ENCODE data around the gene NAALADL2.

Gene NAALADL2

GRCh38 chr3:175088766-175089380 lies 229.7 kb downstream of the NAALADL2 start:
- H3K9me3 Mint-ChIP-seq = no peaks in the 10 kb centered on the region
- H3K4me3 Mint-ChIP-seq = no peak overlapping the region
- H3K27ac Mint-ChIP-seq = no peak overlapping the region
- H3K27me3 Mint-ChIP-seq (ENCODE audit: low read depth) = no peaks in the 10 kb centered on the region
- no peaks in the 10 kb centered on the region for H3K4me1 Mint-ChIP-seq
- TF ChIP-seq, protein P1, sequence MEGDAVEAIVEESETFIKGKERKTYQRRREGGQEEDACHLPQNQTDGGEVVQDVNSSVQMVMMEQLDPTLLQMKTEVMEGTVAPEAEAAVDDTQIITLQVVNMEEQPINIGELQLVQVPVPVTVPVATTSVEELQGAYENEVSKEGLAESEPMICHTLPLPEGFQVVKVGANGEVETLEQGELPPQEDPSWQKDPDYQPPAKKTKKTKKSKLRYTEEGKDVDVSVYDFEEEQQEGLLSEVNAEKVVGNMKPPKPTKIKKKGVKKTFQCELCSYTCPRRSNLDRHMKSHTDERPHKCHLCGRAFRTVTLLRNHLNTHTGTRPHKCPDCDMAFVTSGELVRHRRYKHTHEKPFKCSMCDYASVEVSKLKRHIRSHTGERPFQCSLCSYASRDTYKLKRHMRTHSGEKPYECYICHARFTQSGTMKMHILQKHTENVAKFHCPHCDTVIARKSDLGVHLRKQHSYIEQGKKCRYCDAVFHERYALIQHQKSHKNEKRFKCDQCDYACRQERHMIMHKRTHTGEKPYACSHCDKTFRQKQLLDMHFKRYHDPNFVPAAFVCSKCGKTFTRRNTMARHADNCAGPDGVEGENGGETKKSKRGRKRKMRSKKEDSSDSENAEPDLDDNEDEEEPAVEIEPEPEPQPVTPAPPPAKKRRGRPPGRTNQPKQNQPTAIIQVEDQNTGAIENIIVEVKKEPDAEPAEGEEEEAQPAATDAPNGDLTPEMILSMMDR (IDR thresholded peaks at IDR 0.05; ENCODE audit: unreplicated experiment in 3 of 3) = no peak
- no peaks in the 10 kb centered on the region for H3K36me3 Mint-ChIP-seq (ENCODE audit: low read depth)

- Mint-ChIP-seq H3K4me1 (no peaks in the 10 kb centered on the region), H3K9me3 (no peaks in the 10 kb centered on the region), H3K4me3 (no peak overlapping the region), H3K36me3 (ENCODE audit: low read depth) (no peaks in the 10 kb centered on the region), H3K27ac (no peak overlapping the region), H3K27me3 (ENCODE audit: low read depth) (no peaks in the 10 kb centered on the region)
- TF ChIP-seq, protein P1 (IDR thresholded peaks at IDR 0.05; ENCODE audit: unreplicated experiment in 3 of 3) = no peak
Observed at GRCh38 chr3:175091426-175092114, 232.4 kb downstream of the NAALADL2 start.

DNA sequence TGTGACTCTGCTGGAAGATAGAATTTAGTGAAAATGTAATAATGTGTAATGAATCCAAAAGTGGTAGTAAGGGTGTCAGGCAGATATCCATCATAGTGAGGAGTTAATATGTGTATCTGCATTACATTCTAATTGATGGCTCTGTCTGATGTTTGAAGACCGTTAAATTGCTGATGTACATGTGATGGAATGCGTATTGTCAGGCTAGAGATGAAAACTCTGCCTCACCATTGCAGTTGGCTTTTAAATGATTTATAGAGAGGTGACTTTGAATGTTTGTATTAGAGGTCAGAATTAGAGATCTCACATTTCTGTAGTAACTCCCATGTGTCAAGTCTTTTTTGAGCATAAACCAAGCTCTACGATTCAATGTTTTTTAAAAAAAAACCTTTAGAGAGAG lies 234.6 kb downstream of the NAALADL2 start:
- no peaks in the 10 kb centered on the region for H3K9me3 Mint-ChIP-seq
- H3K4me3 Mint-ChIP-seq = no peak overlapping the region
- H3K27ac Mint-ChIP-seq = no peak overlapping the region
- no peaks in the 10 kb centered on the region for H3K36me3 Mint-ChIP-seq (ENCODE audit: low read depth)
- TF ChIP-seq, protein P1 (IDR thresholded peaks at IDR 0.05; ENCODE audit: unreplicated experiment in 3 of 3) = no peak
- no peaks in the 10 kb centered on the region for H3K27me3 Mint-ChIP-seq (ENCODE audit: low read depth)
- H3K4me1 Mint-ChIP-seq = no peaks in the 10 kb centered on the region

DNA sequence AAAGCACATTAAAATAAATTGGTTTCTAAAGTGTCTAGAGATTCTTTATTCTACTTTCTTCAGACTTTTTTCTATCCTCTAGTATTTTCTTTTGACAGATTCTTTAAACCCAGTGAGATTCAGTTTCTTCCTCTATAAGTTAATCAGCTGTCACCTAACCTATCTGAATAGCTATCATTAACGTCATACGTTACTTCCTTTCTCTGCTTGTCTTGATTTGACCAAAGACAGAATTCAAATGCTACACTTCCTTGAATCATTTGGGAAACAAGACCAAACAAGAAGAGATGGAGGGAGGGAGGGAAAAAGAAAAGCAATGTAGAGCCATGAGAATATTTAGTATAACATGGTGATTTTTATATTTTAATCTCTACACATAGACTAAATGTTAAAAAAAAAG lies 235.2 kb downstream of the NAALADL2 start:
- Mint-ChIP-seq H3K4me3 (no peak overlapping the region), H3K27me3 (ENCODE audit: low read depth) (no peaks in the 10 kb centered on the region), H3K27ac (no peak overlapping the region), H3K36me3 (ENCODE audit: low read depth) (no peaks in the 10 kb centered on the region), H3K9me3 (no peaks in the 10 kb centered on the region), H3K4me1 (no peaks in the 10 kb centered on the region)
- TF ChIP-seq, protein P1 (IDR thresholded peaks at IDR 0.05; ENCODE audit: unreplicated experiment in 3 of 3) = no peak

DNA sequence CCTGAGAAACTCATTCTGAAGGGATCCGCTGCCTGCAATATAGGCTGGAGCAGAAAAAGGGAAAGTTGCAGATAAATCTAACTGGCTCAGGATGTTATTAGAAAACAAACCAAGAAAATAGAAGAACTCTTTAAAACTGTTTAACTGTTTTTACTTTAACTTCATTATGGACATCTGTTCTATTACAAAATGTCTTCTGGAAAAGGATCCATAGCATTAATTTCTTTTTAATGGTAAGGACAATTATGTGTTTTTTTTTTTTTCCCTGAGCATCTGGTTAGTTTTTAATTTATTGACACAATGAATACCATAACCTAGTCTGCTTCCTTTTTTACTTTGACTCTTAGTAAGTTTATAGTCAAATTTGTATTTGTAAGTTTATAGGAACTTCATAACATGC lies 239.5 kb downstream of the NAALADL2 start:
- no peaks in the 10 kb centered on the region for H3K4me1 Mint-ChIP-seq
- TF ChIP-seq, protein P1 (IDR thresholded peaks at IDR 0.05; ENCODE audit: unreplicated experiment in 3 of 3) = no peak
- H3K36me3 Mint-ChIP-seq (ENCODE audit: low read depth) = no peaks in the 10 kb centered on the region
- no peak overlapping the region for H3K27ac Mint-ChIP-seq
- no peak overlapping the region for H3K4me3 Mint-ChIP-seq
- no peaks in the 10 kb centered on the region for H3K27me3 Mint-ChIP-seq (ENCODE audit: low read depth)
- no peaks in the 10 kb centered on the region for H3K9me3 Mint-ChIP-seq

DNA sequence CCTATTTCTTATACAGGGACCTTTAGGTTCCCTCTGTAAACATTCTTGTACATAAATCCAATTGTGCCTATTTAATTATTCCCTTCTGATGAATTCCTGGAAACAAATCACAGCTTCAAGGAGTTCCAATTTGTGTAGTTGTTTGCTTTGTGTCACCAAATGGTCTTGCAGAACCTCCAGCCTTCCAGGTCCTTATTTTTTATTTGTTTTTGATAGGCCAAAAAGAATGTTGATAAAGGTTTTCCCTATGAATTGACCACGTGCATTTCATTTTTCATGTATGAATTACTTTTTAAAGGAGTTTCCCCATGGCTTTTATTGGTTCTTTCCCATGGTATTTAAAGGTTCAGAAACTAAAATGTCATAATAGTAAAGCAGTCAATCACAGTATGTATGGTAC lies 243.0 kb downstream of the NAALADL2 start:
- no peak overlapping the region for H3K27ac Mint-ChIP-seq
- H3K9me3 Mint-ChIP-seq = no peaks in the 10 kb centered on the region
- no peaks in the 10 kb centered on the region for H3K4me1 Mint-ChIP-seq
- H3K4me3 Mint-ChIP-seq = no peak overlapping the region
- H3K36me3 Mint-ChIP-seq (ENCODE audit: low read depth) = no peaks in the 10 kb centered on the region
- H3K27me3 Mint-ChIP-seq (ENCODE audit: low read depth) = no peaks in the 10 kb centered on the region
- TF ChIP-seq, protein P1 (IDR thresholded peaks at IDR 0.05; ENCODE audit: unreplicated experiment in 3 of 3) = no peak
